ENCODE results near the gene TMEM181. TPM values are rescaled to one million over a fixed set of nuclear protein-coding genes. Genes with fewer than 3 reads are reported as not detected.
"Not testable (repeated sequence)": the region's sequence is repeated elsewhere in the genome, so short reads cannot be mapped to it uniquely, and the experiment has no call there.

Gene TMEM181, protein sequence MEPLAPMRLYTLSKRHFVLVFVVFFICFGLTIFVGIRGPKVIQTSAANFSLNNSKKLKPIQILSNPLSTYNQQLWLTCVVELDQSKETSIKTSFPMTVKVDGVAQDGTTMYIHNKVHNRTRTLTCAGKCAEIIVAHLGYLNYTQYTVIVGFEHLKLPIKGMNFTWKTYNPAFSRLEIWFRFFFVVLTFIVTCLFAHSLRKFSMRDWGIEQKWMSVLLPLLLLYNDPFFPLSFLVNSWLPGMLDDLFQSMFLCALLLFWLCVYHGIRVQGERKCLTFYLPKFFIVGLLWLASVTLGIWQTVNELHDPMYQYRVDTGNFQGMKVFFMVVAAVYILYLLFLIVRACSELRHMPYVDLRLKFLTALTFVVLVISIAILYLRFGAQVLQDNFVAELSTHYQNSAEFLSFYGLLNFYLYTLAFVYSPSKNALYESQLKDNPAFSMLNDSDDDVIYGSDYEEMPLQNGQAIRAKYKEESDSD
- 7.6 and 12.5 TPM in 2 replicates for total RNA-seq (2014; rRNA removed; shearing (Covaris generic); ENCODE audit: low replicate concordance)

DNA sequence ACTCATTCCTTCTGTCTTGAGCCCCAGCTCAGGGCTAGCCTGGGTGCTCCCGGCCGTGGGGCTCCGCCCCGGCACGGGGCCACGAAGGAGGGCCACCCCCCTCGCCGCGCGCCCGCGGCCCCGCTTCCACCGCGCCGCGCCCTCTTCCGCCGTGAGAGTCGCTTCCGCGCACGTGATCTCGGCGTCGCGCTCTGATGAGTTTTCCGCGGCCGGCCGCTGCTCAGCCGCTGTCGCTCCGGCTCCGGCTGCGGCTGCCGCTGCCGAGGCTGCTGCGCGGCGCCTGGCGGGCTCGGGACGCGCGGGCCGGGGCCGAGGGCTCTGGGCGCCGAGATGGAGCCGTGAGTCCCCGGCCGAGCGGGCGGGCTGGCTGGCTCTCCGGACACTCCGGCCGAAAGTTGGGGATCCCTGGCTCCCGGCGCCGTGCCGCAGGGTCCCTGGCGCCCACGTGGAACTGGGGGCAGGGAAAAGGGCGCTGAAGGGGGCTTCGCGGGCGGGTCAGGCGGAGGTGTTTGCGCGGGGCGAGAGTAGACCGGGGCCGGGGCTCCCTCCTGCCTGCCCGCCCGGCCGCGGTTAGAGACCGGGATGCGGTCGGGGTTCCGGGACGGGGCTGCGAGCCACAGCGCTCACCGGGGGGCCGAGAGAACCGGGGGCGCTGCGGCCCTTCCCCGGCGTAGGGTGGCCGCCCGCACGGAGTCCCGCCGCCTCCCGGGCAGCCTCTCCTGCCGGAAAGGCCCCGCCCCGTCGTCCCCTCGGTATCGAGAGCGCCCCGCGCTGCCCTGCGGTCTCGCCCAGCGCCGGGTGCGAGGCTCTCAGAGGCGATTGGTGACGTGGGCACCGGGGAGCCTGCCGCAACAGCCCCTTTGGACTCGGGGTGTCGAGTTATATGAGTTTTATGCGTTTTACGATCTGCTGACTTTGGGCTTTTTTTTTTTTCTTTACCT is at the start of gene TMEM181:
TMEM181 (plus strand) TSS at position 197 of the 941 bp plus-strand sequence; CDS start at position 331, 134 bp downstream.
- in situ Hi-C loops (cut with HindIII; ENCODE audit: low pct_unique_long_range_greater_than_20kb, low sequenced_read_pairs), result no loop called here
- DNase-seq (ENCODE audit: low read depth), result peak; percentile 62

DNA sequence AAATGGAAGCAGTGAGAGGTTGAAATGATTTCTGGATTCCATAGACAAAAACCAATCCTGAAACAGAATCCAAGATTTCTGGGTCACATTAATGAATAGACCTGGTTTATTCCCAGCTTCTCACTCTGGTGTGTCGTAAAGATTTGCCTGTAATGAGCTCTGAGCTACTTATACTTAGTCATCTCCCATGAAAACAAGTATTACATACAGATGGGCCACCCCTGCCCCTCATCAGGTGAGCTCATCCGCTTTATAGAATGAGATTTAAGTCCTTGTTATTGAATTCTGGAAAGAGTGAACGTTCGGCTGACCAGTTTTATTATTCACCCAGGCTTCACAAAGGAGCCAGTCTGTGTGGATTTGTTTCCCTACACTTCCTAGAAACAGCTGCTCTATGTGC is 47.1 kb upstream of the TMEM181 start:
- no peak for DNase-seq (ENCODE audit: low read depth)
- in situ Hi-C loops (cut with HindIII; ENCODE audit: low pct_unique_long_range_greater_than_20kb, low sequenced_read_pairs), result no loop called here

DNA sequence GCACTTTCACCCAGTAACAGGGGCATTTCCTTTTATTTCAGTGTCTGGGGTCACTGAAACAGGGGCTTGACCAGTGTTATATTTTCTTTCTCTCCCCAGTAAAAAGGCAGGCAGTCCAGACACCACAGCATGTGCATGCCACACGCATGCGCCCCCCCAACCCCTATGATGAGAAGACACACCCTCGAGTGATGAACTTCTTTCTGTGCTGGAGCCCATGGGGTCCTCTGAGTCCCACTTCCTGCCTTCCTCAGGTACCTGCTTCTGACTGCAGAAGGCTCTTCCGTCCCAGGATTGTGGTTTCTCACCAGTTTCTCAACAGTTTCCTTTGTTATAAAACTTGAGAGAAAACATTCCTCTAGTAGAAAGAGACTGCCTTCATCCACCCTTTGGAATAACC is 45.7 kb upstream of the TMEM181 start:
- in situ Hi-C loops (cut with HindIII; ENCODE audit: low pct_unique_long_range_greater_than_20kb, low sequenced_read_pairs), result no loop called here
- no peak for DNase-seq (ENCODE audit: low read depth)

DNA sequence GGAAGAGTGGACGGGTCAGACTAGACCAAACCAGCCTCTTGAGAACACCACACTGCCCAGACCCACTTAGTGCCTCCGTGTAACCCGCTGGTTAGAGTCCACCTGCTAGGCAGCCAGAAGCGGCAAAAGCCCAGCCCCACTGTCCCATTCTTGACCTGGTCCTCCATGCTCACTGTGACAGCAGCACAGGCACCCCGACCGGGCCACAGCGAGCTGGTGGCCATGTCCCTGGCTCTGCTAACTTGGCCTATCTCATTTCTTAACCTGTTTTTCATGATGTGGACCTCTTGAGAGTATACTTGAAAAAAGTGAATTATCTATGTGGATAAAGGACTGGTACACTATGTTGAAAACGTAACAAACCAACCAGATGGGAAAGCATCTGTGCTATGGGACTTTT is 44.9 kb upstream of the TMEM181 start:
- DNase-seq (ENCODE audit: low read depth), result no peak
- in situ Hi-C loops (cut with HindIII; ENCODE audit: low pct_unique_long_range_greater_than_20kb, low sequenced_read_pairs), result no loop called here

DNA sequence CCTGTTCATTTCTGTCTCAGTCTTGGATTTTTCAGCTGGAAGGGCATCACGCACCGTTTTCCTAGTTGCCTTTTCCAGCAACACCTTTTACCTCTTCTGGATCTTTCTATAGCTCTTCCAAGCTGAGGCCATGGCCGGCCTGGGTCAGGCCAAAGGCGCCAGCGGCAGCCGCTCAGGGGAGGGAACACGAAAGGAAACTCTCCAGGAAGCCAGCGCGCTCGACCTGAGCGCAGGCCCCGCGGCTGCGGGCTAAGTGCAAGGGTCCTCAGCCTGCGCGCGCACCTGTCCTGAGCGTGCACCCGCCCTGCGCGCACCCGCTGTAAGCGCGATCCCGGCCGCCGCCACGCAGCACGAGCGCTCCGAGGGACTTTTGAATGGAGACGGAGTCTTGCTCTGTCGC is 43.8 kb upstream of the TMEM181 start:
- in situ Hi-C loops (cut with HindIII; ENCODE audit: low pct_unique_long_range_greater_than_20kb, low sequenced_read_pairs), result no loop called here
- no peak for DNase-seq (ENCODE audit: low read depth)

DNA sequence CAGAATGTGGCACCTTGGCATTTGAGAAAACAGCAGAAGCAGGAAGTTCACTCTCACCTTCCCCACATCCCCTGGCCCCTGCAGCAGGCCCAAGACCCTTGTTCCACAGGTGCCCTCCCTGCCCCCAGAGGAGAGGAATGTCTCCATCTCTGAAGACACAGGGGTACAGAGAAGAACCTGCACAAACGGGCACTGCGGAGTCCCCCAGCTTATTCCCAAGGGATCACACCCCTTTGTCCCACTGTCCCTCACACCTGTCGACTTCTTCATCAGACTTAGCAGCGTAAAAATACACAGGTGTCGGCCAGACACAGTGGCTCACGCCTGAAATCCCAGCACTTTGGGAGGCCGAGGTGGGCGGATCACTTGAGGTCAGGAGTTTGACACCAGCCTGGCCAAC is 42.9 kb upstream of the TMEM181 start:
- DNase-seq (ENCODE audit: low read depth), result no peak
- in situ Hi-C loops (cut with HindIII; ENCODE audit: low pct_unique_long_range_greater_than_20kb, low sequenced_read_pairs), result no loop called here

DNA sequence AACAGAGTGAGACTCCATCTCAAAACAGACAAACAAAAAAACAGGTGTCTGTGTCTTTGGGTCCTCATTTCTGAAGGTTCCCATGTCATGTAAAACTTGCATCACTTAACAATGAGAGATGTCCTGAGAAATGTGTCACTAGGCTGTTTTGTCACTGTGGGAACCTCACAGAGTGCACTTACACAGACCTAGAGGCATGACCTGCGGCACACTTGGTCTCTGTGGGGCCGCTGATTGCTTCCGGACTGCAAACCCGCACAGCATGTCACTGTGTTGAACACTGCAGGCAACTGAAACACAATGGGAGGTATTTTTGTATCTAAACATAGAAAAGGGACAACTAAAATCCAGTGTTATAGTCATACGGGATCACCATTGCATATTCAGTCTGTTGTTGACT is 42.3 kb upstream of the TMEM181 start:
- in situ Hi-C loops (cut with HindIII; ENCODE audit: low pct_unique_long_range_greater_than_20kb, low sequenced_read_pairs), result no loop called here
- no peak for DNase-seq (ENCODE audit: low read depth)

DNA sequence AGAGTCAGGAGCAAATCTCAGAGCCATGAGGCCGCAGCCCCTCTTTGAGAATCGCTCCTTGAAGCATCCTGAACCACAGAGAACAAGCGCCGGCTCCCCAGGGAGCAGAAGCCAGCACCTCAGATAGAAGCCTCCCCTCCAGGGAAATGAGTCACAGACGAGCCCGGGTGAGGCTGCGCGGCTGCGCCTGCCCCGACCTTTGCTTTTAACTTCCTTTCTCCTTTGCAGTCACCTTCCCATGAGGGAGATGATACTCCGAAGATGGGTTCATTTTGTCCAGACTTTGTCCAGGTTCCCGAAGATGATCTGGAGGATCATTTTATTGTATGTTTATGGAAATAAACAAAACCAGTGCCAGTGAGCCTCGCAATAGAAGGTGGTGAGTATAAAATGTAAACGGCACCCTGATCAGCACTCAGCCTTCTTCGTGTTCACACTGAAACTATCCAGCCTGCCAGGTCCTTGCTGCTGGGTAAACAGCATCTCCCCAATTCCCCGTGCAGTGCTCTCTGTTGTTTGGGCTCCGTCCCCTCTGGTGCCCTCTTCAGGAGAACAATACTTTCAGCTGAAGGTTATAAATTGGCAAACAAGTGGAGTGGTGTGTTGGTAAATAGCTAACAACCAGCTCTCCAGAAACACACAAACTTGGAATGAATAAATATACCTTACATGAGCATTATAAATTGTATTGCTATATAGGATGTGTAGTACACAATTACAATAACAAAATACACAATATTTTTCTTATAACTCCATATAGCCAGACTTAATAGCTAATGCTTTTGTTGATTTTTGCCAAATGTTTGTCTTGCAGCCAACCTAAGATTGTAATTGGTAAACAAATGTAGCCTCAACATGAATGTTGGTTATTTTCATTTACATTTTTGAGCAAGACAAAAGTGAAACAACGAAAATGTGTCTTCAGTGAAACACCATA is 41.4 kb upstream of the TMEM181 start:
- peak; percentile 51 for DNase-seq (ENCODE audit: low read depth)
- in situ Hi-C loops (cut with HindIII; ENCODE audit: low pct_unique_long_range_greater_than_20kb, low sequenced_read_pairs), result no loop called here

DNA sequence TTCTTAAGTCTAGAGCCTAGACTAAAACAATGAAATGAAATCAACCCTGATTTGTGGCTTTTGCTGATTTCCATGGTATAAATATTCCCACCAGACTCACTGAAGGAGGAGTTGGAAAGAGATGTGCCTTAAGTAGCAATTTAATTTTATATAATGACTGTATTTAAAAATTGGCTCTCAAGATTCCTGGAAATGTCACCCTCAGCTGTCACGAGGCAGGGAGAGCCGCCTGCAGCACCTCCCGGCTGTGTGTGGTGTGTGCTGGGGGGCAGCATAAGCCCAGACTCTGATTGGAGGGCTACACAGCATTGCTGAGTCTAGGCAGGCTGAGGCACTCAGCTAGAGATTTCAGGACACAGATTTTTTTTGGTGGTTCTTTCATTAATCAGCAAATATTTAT is 40.6 kb upstream of the TMEM181 start:
- DNase-seq (ENCODE audit: low read depth), result no peak
- in situ Hi-C loops (cut with HindIII; ENCODE audit: low pct_unique_long_range_greater_than_20kb, low sequenced_read_pairs), result no loop called here

DNA sequence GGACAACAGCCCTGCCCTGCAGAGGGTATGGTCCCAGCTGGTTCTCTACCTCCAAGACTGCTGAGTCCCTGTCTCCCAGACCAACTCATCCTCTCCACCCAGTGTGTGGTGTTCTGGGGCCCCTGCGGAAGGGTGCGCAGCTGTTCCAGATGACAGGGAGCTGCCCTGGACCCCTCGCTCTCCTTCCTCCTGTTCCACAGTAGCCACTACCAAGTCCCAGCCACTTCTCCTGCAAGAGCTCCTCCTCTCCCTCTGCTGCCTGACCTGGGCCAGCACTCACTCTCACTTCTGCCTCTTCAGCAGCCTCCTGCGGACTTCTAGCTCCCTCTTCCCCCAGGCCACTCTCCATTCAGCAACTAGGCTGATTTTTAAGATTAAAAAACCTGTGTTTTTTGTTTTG is 40.1 kb upstream of the TMEM181 start:
- DNase-seq (ENCODE audit: low read depth), result no peak
- in situ Hi-C loops (cut with HindIII; ENCODE audit: low pct_unique_long_range_greater_than_20kb, low sequenced_read_pairs), result no loop called here

DNA sequence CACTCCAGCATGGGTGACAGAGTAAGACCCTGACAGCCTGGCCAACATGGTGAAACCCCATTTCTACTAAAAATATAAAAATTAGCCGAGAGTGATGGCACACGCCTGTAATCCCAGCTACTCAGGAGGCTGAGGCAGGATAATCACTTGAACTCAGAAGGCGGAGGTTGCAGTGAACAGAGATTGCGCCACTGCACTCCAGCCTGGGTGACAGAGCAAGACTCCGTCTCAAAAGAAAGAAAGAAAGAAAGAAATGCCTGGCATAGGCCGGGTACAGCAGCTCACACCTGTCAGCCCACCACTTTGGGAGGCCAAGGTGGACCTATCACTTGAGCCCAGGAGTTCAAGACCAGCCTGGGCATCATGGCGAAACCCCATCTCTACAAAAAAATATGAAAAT is 38.9 kb upstream of the TMEM181 start:
- in situ Hi-C loops (cut with HindIII; ENCODE audit: low pct_unique_long_range_greater_than_20kb, low sequenced_read_pairs), result not testable (repeated sequence)

DNA sequence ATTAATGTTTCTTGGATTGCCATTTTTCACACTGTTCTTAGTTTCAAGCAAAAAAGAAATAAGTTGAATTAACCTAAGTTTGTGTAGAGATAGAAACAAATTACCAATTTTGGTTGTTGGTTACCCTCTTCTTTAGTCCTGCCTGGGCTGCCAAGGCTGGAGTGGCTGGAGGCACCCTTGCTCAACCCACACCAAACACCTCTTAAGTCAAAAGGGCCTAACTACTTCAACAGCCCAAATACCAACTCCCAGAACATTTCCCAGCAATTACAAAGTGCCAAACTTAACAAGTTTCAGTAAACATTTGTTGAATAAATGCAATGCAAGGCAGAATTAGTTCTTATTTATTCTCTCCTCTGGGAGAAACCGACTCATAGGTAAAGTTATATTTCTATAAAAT is 38.1 kb upstream of the TMEM181 start:
- no peak for DNase-seq (ENCODE audit: low read depth)
- in situ Hi-C loops (cut with HindIII; ENCODE audit: low pct_unique_long_range_greater_than_20kb, low sequenced_read_pairs), result no loop called here

More for the DNA sequence above, 38.9 kb upstream of the TMEM181 start:
- DNase-seq (ENCODE audit: low read depth), result not testable (repeated sequence)

DNA sequence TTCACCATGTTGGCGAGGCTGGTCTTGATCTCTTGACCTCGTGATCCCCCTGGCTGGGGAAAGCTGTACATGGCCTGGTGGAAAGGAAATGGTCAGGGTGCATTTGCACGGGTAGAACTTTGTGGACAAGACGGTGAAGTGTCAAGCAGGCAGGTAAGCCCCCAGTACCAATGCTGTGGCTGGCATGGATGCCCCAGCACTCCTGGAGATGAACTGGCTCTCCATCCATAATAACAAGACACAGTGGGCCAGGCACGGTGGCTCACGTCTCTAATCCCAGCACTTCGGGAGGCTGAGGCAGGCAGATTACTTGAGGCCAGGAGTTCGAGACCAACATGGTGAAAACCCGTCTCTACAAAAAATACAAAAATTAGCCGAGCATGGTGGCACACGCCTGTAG is 37.3 kb upstream of the TMEM181 start:
- in situ Hi-C loops (cut with HindIII; ENCODE audit: low pct_unique_long_range_greater_than_20kb, low sequenced_read_pairs), result no loop called here
- no peak for DNase-seq (ENCODE audit: low read depth)

DNA sequence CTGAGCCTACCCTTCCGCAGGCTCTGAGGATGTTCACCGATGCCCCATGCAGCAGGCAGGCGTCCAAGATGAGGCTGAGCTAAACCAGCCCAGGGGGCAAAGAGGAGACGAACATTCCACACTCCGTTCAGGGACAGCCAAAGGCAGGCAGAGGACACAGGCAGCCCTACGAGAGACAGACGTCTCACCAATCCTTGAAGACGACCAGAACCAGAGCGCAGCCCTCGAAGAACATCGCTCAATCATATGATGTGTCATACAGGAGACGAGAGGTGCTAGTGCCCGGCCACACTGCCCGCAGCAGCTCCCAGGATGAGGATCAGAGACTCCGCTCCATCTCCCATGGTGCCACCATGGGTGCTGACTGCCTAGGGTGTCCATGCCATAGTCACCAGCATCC is 35.6 kb upstream of the TMEM181 start:
- no peak for DNase-seq (ENCODE audit: low read depth)
- in situ Hi-C loops (cut with HindIII; ENCODE audit: low pct_unique_long_range_greater_than_20kb, low sequenced_read_pairs), result no loop called here

DNA sequence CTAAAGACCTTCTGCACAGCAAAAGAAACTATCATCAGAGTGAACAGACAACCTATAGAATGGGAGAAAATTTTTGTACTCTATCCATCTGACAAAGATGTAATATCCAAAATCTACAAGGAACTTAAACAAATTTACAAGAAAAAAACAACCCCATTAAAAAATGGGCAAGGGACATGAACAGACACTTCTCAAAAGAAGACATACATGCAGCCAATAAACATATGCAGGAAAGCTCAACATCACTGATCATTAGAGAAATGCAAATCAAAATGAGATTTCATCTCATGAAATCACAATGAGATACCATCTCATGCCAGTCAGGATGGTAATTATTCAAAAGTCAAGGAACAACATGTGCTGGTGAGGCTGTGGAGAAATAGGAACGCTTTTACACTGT is 32.0 kb upstream of the TMEM181 start:
- in situ Hi-C loops (cut with HindIII; ENCODE audit: low pct_unique_long_range_greater_than_20kb, low sequenced_read_pairs); DNase-seq (ENCODE audit: low read depth): not testable (repeated sequence)

DNA sequence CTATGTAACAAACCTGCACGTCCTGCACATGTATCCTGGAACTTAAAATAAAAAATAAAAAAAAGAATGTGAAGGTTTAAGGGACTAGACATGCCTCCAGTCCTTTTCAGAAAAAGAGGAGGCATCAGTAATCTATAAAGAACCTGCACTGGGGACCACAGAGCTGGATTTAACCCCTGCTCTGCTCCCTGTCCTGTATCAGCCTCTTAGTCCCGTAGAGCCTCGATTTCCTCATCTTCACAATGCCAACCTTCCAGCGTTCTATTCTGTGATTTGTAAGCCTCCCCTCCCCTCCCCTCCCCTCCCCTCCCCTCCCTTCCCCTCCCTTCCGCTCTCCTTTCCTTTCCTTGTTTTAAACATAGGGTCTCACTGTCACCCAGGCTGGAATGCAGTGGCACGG is 31.1 kb upstream of the TMEM181 start:
- in situ Hi-C loops (cut with HindIII; ENCODE audit: low pct_unique_long_range_greater_than_20kb, low sequenced_read_pairs), result no loop called here
- no peak for DNase-seq (ENCODE audit: low read depth)

DNA sequence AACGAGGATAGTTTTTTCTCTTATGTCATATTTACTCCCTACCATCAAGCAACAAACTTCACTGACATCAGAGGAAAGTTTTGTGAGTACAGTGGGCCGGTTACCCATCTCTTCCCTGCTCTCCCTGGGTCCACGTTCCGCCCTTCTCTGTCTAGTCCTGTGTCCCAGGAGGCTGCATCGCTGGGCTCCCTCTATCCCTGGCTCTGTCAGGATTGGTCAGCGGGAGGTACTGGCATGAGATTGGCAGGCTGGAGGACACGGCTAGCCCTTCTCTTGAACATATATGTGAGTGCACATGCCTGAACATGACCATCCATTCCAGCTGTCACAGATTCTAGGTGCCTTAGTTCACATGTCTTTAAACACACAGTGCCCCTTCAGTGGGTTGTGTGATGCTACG is 30.3 kb upstream of the TMEM181 start:
- in situ Hi-C loops (cut with HindIII; ENCODE audit: low pct_unique_long_range_greater_than_20kb, low sequenced_read_pairs), result no loop called here
- no peak for DNase-seq (ENCODE audit: low read depth)

DNA sequence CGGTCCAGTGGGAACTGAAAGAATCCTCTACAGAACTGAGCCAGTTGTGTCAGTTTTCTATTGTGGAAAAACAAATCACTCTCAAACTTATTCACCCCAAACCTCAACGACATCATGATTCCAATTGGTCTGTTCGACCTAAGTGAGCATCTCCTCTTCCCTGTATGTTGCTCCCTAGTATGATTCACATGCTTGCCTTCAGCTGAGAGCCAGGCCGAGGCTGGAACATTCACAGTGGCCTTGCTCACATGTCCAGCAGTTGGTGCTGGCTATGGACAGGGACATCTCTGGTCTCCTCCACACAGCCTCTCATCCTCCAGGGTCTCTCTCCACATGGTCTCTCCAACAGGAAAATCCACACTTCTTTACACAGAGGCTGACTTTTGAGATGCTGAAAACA is 28.3 kb upstream of the TMEM181 start:
- no peak for DNase-seq (ENCODE audit: low read depth)
- in situ Hi-C loops (cut with HindIII; ENCODE audit: low pct_unique_long_range_greater_than_20kb, low sequenced_read_pairs), result no loop called here

Measured in Caki2 (cell line).